Measurements from ENCODE around the gene GRIA1.

The GRIA1 gene

GRCh38 chr5:153552886-153553285 lies 62.4 kb downstream of the GRIA1 start:
- DNase-seq: no peak

GRCh38 chr5:153555420-153556114 lies 65.1 kb downstream of the GRIA1 start:
- no peak for DNase-seq

GRCh38 chr5:153558957-153559356 lies 68.5 kb downstream of the GRIA1 start:
- DNase-seq: no peak

GRCh38 chr5:153559926-153560325 lies 69.5 kb downstream of the GRIA1 start:
- DNase-seq: no peak

- DNase-seq: no peak
Measured at GRCh38 chr5:153562189-153562588, 71.7 kb downstream of the GRIA1 start.

- DNase-seq: no peak
Measured at GRCh38 chr5:153565822-153566221, 75.4 kb downstream of the GRIA1 start.

GRCh38 chr5:153569036-153569435 lies 78.6 kb downstream of the GRIA1 start:
- no peak for DNase-seq

- no peak for DNase-seq
Measured at GRCh38 chr5:153571162-153571561, 80.7 kb downstream of the GRIA1 start.

- no peak for DNase-seq
Measured at GRCh38 chr5:153572411-153573145, 82.1 kb downstream of the GRIA1 start.

GRCh38 chr5:153573326-153574033 lies 83.0 kb downstream of the GRIA1 start:
- DNase-seq: no peak

- no peak for DNase-seq
Measured at GRCh38 chr5:153584126-153584959, 93.9 kb downstream of the GRIA1 start.

- DNase-seq: no peak
Measured at GRCh38 chr5:153584960-153585359, 94.5 kb downstream of the GRIA1 start.

GRCh38 chr5:153585622-153586277 lies 95.3 kb downstream of the GRIA1 start:
- no peak for DNase-seq

- no peak for DNase-seq
Measured at GRCh38 chr5:153592081-153592480, 101.6 kb downstream of the GRIA1 start.

GRCh38 chr5:153594785-153595184 lies 104.3 kb downstream of the GRIA1 start:
- no peak for DNase-seq

- no peak for DNase-seq
Measured at GRCh38 chr5:153598099-153598498, 107.6 kb downstream of the GRIA1 start.

GRCh38 chr5:153601377-153601776 lies 110.9 kb downstream of the GRIA1 start:
- no peak for DNase-seq

- no peak for DNase-seq
Measured at GRCh38 chr5:153605386-153605785, 114.9 kb downstream of the GRIA1 start.

GRCh38 chr5:153610009-153610408 lies 119.5 kb downstream of the GRIA1 start:
- DNase-seq: no peak

- DNase-seq: no peak
Measured at GRCh38 chr5:153610811-153611210, 120.3 kb downstream of the GRIA1 start.

- DNase-seq: no peak
Measured at GRCh38 chr5:153613144-153613543, 122.7 kb downstream of the GRIA1 start.

- no peak for DNase-seq
Measured at GRCh38 chr5:153613672-153614071, 123.2 kb downstream of the GRIA1 start.
